HepG2 (cell line): ENCODE data around the gene DAPK1. TPM values are rescaled to one million over a fixed set of nuclear protein-coding genes. Genes with fewer than 3 reads are reported as not detected.

Source experiments
- ATF3 ChIP-seq: sonication (generic); formaldehyde crosslinking; IDR thresholded peaks from 2 replicates; pipeline ENCODE4 v1.4.0; 2020; ENCODE audit warnings: missing genetic modification reagents
- E2F5 ChIP-seq: sonication (generic); formaldehyde crosslinking; conservative IDR thresholded peaks from 2 replicates; pipeline ENCODE4 v1.4.0; 2020; ENCODE audit warnings: missing genetic modification reagents
- FOXP4 ChIP-seq: sonication (generic); formaldehyde crosslinking; IDR thresholded peaks from 2 replicates; pipeline ENCODE4 v1.4.0; 2020; ENCODE audit warnings: missing genetic modification reagents
- HOXA9 ChIP-seq: sonication (generic); formaldehyde crosslinking; IDR thresholded peaks from 2 replicates; pipeline ENCODE4 v1.8.1; 2022; ENCODE audit warnings: missing genetic modification reagents, mild to moderate bottlenecking, moderate library complexity, borderline replicate concordance
- MXD1 ChIP-seq: sonication (generic); formaldehyde crosslinking; IDR thresholded peaks from 2 replicates; pipeline ENCODE4 v1.4.0; 2020; ENCODE audit warnings: mild to moderate bottlenecking, missing genetic modification reagents
- RNF219 ChIP-seq: sonication (generic); formaldehyde crosslinking; IDR thresholded peaks from 2 replicates; pipeline ENCODE4 v1.5.0; 2020; ENCODE audit warnings: mild to moderate bottlenecking, missing genetic modification reagents
- ZFP62 ChIP-seq: sonication (generic); formaldehyde crosslinking; IDR thresholded peaks from 2 replicates; pipeline ENCODE4 v1.4.0; 2020; ENCODE audit warnings: missing genetic modification reagents
- ZHX2 ChIP-seq, 2 experiments: sonication (generic) in 1 of 2; formaldehyde crosslinking in 1 of 2; IDR thresholded peaks; 2 replicates each; pipeline versions ENCODE4 v1.6.1 to v1.9.0; 2014 to 2022; ENCODE audit warnings: antibody characterized with exemption in 1 of 2, borderline replicate concordance in 1 of 2, inconsistent platforms in 1 of 2, low read depth in 1 of 2, missing genetic modification reagents in 1 of 2
- ZNF280D ChIP-seq: sonication (generic); formaldehyde crosslinking; IDR thresholded peaks from 2 replicates; pipeline ENCODE4 v1.5.1; 2020; ENCODE audit warnings: mild to moderate bottlenecking, missing genetic modification reagents
- ZNF441 ChIP-seq: sonication (generic); formaldehyde crosslinking; IDR thresholded peaks from 2 replicates; pipeline ENCODE4 v1.7.0; 2021; ENCODE audit warnings: missing genetic modification reagents, borderline replicate concordance
- polyA plus RNA-seq, 8 experiments: library from polyadenylated mRNA; depleted of rRNA in 3 of 8; stranded (reverse) in 7 of 8; unstranded in 1 of 8; fragments of >200 nt; fragmentation: Illumina TruSeq in 4 of 8; extraction: Trizol in 4 of 8; gene quantifications; 2 replicates each; pipeline versions ENCODE4 v1.2.1 to v1.2.3, GENCODE V29; 2011 to 2016; ENCODE audit warnings: low read depth in 4 of 8, missing spikeins in 1 of 8, mixed read lengths in 1 of 8; ENCODE audit not compliant: insufficient read depth in 1 of 8
- total RNA-seq, 5 experiments: library from RNA; depleted of rRNA; stranded (reverse); fragments of >200 nt; fragmentation: Illumina TruSeq; extraction: Trizol; gene quantifications; 2 replicates each; pipeline ENCODE4 v1.2.3, GENCODE V29; 2016; ENCODE audit warnings: low read depth in 1 of 5

The DAPK1 gene
- total and polyA plus RNA-seq, 2 of the 13 experiments (the other 11 are each of a cell fraction or from before 2014, with no cell fraction given): 35.7 to 35.9 TPM

GRCh38 chr9:87725900-87726709 is 228.4 kb downstream of the DAPK1 start, which contains the start of gene CTSL (continued):
- TF ChIP-seq ZNF280D (CRISPR knock-in tag) (peak; percentile 79; the same call in 1 of the 2 replicates), RNF219 (no peak; the same call in 1 of the 2 replicates), ZFP62 (no peak), FOXP4 (CRISPR knock-in tag) (peak; percentile 37; the same call in 1 of the 2 replicates), ATF3 (peak; percentile 50; the same call in 1 of the 2 replicates), E2F5 (CRISPR knock-in tag) (no peak; the same call in 1 of the 2 replicates), ZNF441 (CRISPR knock-in tag) (peak; percentile 62; the same call in 1 of the 2 replicates), HOXA9 (CRISPR knock-in tag) (no peak; the same call in 1 of the 2 replicates), ZHX2 (IDR thresholded peaks at IDR 0.05; ENCODE audit: low read depth) (0 out of 2 replicates have a peak, but pooled peaks have one; percentile 32), ZHX2 (CRISPR knock-in tag; IDR thresholded peaks at IDR 0.05; ENCODE audit: borderline replicate concordance) (peak; percentile 71; the same call in 1 of the 2 replicates), MXD1 (CRISPR knock-in tag) (no peak)
